ENCODE data around the gene OR2A2. TPM values are rescaled to one million over a fixed set of nuclear protein-coding genes. Genes with fewer than 3 reads are reported as not detected.

The OR2A2 gene
- total RNA-seq, 1 donor from 2014 or later: not detected

GRCh38 chr7:144158861-144159260, 49.5 kb downstream of the OR2A2 start:
- H3K4me3 ChIP-seq: no peak overlapping the region
- DNase-seq (ENCODE audit: low spot score): no peak
- H3K9me3 ChIP-seq (ENCODE audit: low read depth): no peaks in the 10 kb centered on the region
- no peaks in the 10 kb centered on the region for H3K79me2 ChIP-seq (ENCODE audit: low read depth)
- H3K4me2 ChIP-seq: no peak overlapping the region
- Mint-ChIP-seq H3K27me3 (ENCODE audit: insufficient read depth, low read depth) (peaks cover 2% of the 10 kb centered on the region), H3K4me1 (no peaks in the 10 kb centered on the region), H3K9me3 (no peaks in the 10 kb centered on the region), H3K27ac (no peak overlapping the region), H3K4me3 (no peak overlapping the region), H3K36me3 (no peaks in the 10 kb centered on the region)
- H3F3A ChIP-seq (ENCODE audit: low read depth): no peaks in the 10 kb centered on the region
- H2AFZ ChIP-seq (replicated peaks): no peak overlapping the region
- H3K4me1 ChIP-seq: no peaks in the 10 kb centered on the region
- no peak overlapping the region for H3K9ac ChIP-seq
- H3K36me3 ChIP-seq: no peaks in the 10 kb centered on the region
- H3K27ac ChIP-seq: no peak overlapping the region
- H4K20me1 ChIP-seq (ENCODE audit: low read depth): no peaks in the 10 kb centered on the region
- H3K27me3 ChIP-seq: no peaks in the 10 kb centered on the region
- TF ChIP-seq EZH2phosphoT487 (IDR thresholded peaks at IDR 0.05): no peak
- no peak for TF ChIP-seq EZH2 (IDR thresholded peaks at IDR 0.05)
- TF ChIP-seq CTCF (IDR thresholded peaks at IDR 0.05): no peak

Small RNAs within 50 kb of the gene (small RNA-seq; reads per million reads assigned to genes)
- gene OR2A41P: not detected

Other genes with a start within 250 kb of the OR2A2 start
- 71.0 and 89.6 TPM in 2 replicates for gene TCAF1, start 207.4 kb upstream of the OR2A2 start, total RNA-seq (ENCODE audit: low replicate concordance)
- gene OR2F2, start 174.3 kb upstream of the OR2A2 start, total RNA-seq (ENCODE audit: low replicate concordance): not detected in 2 replicates
- not detected in 2 replicates for gene OR2F1, start 154.7 kb upstream of the OR2A2 start, total RNA-seq (ENCODE audit: low replicate concordance)
- gene OR6B1, start 109.3 kb upstream of the OR2A2 start, total RNA-seq (ENCODE audit: low replicate concordance): not detected in 2 replicates
- not detected in 2 replicates for gene OR2A5, start 60.6 kb upstream of the OR2A2 start, total RNA-seq (ENCODE audit: low replicate concordance)
- gene OR2A25, start 39.8 kb upstream of the OR2A2 start, total RNA-seq (ENCODE audit: low replicate concordance): not detected in 2 replicates
- not detected in 2 replicates for gene OR2A12, start 23.3 kb upstream of the OR2A2 start, total RNA-seq (ENCODE audit: low replicate concordance)
- gene OR2A14, start 13.6 kb downstream of the OR2A2 start, total RNA-seq (ENCODE audit: low replicate concordance): not detected in 2 replicates
- 0.43 and 1.1 TPM in 2 replicates for gene CTAGE4, start 73.9 kb downstream of the OR2A2 start, total RNA-seq (ENCODE audit: low replicate concordance)
- gene ARHGEF35, start 86.2 kb downstream of the OR2A2 start, total RNA-seq (ENCODE audit: low replicate concordance): 0.97 and 2.1 TPM in 2 replicates
- 0.15 TPM in 1 of 2 replicates, not detected in the other for gene OR2A42, start 130.0 kb downstream of the OR2A2 start, total RNA-seq (ENCODE audit: low replicate concordance)
- gene OR2A7, start 155.2 kb downstream of the OR2A2 start, total RNA-seq (ENCODE audit: low replicate concordance): 0.15 and 0.74 TPM in 2 replicates
- gene CTAGE8, start 159.7 kb downstream of the OR2A2 start, total RNA-seq (ENCODE audit: low replicate concordance): 0.50 and 1.8 TPM in 2 replicates
- not detected in 2 replicates for gene OR2A1, start 202.8 kb downstream of the OR2A2 start, total RNA-seq (ENCODE audit: low replicate concordance)
- 3.7 and 6.4 TPM in 2 replicates for gene ARHGEF5, start 245.8 kb downstream of the OR2A2 start, total RNA-seq (ENCODE audit: low replicate concordance)